ENCODE results near the gene AGBL1.

AGBL1 gene

DNA sequence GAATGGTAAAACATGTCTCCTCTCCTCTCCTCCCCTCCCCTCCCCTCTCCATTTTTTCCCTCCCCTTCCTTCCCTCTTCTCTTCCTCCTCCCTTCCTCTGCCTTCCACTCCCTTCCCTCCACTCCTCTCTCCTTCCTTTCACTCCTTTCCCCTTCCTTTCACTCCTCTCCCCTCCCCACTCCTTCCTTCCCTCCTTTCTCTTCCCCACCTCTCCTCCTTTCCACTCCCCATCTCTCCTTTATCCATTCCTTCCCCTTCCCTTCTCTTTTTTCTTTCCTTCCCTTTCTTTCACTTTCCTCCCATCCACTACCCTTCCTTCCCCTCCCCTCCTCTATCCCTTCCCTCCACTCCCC, 621.9 kb downstream of the AGBL1 start:
- in situ Hi-C loops (cut with HindIII; ENCODE audit: low sequenced_read_pairs): no loop called here
- no peak overlapping the region for H3K4me3 ChIP-seq (ENCODE audit: low read depth, low read length)
- DNase-seq (ENCODE audit: low read depth, low spot score): no peak
- TF ChIP-seq, protein P1, sequence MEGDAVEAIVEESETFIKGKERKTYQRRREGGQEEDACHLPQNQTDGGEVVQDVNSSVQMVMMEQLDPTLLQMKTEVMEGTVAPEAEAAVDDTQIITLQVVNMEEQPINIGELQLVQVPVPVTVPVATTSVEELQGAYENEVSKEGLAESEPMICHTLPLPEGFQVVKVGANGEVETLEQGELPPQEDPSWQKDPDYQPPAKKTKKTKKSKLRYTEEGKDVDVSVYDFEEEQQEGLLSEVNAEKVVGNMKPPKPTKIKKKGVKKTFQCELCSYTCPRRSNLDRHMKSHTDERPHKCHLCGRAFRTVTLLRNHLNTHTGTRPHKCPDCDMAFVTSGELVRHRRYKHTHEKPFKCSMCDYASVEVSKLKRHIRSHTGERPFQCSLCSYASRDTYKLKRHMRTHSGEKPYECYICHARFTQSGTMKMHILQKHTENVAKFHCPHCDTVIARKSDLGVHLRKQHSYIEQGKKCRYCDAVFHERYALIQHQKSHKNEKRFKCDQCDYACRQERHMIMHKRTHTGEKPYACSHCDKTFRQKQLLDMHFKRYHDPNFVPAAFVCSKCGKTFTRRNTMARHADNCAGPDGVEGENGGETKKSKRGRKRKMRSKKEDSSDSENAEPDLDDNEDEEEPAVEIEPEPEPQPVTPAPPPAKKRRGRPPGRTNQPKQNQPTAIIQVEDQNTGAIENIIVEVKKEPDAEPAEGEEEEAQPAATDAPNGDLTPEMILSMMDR (IDR thresholded peaks at IDR 0.05; ENCODE audit: low read depth, low read length): no peak

DNA sequence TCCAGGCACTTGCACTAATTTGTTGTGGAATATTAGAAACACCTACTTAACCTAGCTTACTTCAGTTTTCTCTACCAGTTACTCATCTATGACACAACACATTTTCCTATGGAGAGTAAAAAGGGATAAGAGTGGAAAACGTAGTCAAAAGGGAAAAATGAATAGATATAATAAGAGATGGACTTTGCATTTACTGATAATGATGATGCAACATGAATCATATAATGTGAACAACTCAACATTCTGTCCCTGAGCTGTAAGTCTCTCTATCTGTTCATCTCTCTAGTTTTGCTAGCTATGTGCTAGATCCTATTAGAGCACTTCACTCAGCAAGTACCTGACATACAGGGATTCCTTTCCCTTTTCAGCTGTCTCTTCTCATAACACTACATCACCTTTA, 627.1 kb downstream of the AGBL1 start:
- H3K4me3 ChIP-seq (ENCODE audit: low read depth, low read length): no peak overlapping the region
- DNase-seq (ENCODE audit: low read depth, low spot score): no peak
- in situ Hi-C loops (cut with HindIII; ENCODE audit: low sequenced_read_pairs): no loop called here
- TF ChIP-seq, protein P1 (IDR thresholded peaks at IDR 0.05; ENCODE audit: low read depth, low read length): no peak

DNA sequence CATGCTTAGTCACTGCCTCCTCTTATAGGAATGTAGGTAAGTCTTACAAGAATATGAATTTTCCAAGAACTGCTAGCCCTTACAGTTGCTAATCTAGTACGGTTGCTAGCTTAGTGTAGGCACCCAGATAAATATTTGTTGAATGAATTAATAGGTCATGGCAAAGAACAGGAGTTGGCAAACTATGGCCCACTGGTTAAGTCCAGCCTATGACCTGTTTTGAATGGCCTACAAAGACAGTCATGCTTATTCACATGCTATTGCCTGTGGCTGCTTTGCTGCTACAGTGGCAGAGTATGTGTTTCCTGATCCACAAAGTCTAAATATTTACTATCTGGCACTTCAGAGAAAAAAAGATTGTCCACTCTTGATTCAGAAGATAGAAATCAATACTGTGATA, 631.8 kb downstream of the AGBL1 start:
- TF ChIP-seq, protein P1 (IDR thresholded peaks at IDR 0.05; ENCODE audit: low read depth, low read length): no peak
- in situ Hi-C loops (cut with HindIII; ENCODE audit: low sequenced_read_pairs): no loop called here
- DNase-seq (ENCODE audit: low read depth, low spot score): no peak
- H3K4me3 ChIP-seq (ENCODE audit: low read depth, low read length): no peak overlapping the region

DNA sequence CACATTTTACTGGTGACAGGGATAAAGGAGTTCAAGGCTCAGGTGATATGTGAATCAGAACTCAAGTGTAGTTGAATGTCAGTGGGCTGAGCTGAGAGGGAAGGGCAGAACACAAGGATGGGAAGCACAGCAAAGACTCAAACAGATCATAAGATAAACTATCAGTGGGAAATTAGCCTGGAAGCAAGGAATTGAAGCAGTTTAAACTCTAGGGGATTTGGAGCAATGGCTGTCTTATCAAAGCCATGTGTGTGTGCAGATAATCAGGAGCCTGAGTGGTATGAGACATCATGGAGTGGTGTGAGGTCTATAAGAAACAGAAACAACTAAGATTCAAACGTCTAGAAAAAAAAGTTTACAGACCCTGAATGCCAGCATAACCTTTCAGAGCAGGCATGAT, 634.6 kb downstream of the AGBL1 start:
- no peak overlapping the region for H3K4me3 ChIP-seq (ENCODE audit: low read depth, low read length)
- TF ChIP-seq, protein P1 (IDR thresholded peaks at IDR 0.05; ENCODE audit: low read depth, low read length): no peak
- in situ Hi-C loops (cut with HindIII; ENCODE audit: low sequenced_read_pairs): no loop called here
- DNase-seq (ENCODE audit: low read depth, low spot score): no peak

DNA sequence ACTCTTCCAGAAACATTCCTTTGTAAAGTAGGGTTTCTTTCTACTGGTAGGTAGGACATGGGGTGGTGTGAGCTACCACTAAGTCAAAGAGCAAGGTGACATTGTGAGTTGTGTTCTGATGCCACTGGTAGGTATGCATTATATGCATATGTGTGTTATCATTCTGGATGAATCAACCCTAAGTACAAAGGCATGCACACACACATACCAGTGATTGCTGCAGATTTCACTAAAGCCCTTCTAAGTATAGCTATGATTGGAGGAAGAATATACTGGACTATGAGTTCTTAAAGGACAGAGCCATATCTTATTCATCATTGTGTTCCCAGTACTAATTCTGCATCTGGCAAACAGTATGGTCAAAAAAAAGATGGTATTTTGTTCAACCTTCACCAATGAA, 646.0 kb downstream of the AGBL1 start:
- in situ Hi-C loops (cut with HindIII; ENCODE audit: low sequenced_read_pairs): no loop called here
- DNase-seq (ENCODE audit: low read depth, low spot score): no peak
- TF ChIP-seq, protein P1 (IDR thresholded peaks at IDR 0.05; ENCODE audit: low read depth, low read length): no peak
- H3K4me3 ChIP-seq (ENCODE audit: low read depth, low read length): no peak overlapping the region

DNA sequence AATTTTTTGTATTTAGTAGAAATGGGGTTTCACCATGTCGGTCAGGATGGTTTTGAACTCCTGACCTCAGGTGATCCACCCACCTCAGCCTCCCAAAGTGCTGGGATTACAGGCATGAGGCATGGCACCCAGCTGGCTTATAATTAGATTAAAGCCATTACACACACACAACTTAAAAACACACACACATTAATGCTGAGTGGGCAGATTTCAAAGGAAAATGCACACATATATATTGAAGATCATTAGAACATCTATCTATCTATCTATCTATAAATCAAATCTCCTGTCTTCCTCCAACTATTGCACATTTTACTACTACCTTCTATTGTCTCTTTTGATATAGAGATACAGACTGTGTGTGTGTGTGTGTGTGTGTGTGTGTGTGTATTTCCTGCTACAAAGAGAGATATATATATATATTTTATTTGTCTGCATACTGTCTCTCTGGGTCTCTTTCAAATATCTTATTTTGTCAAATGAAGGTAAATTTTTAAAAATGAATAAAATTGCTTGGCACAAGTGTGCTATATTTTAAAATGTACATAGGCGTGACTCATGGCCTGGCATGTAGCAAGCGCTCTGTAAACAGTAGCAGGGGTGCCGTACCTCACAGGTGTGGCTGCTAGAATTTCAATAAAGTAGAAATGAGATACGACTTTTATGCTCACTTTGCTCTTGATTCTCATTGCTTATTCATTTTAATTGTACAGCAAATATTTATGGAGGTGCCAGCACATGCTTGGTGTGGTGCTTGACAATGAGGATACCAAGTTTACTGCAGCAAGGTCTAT, 655.8 kb downstream of the AGBL1 start:
- DNase-seq (ENCODE audit: low read depth, low spot score): no peak
- TF ChIP-seq, protein P1 (IDR thresholded peaks at IDR 0.05; ENCODE audit: low read depth, low read length): no peak
- in situ Hi-C loops (cut with HindIII; ENCODE audit: low sequenced_read_pairs): no loop called here
- no peak overlapping the region for H3K4me3 ChIP-seq (ENCODE audit: low read depth, low read length)

Data from astrocyte of the spinal cord (primary cell).